Measurements from ENCODE around the gene CYBB.

Gene CYBB

DNA sequence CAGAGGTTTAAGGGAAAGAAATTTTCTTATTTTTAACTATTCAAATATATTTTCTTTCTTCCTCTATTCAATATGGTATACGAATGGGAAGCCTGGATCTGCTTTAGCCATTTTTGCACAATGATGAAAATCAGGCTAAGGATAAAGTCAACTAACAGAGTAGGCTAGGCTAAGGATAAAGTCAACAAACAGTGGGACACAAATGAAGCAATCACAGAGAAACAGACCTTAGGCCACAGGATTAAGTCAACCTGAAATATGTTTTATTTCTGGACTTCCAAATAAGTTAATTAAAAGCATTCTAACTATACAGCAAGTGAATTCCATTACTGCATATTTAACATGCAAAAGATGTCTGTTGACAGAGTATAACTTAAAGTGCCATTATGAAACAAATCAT is 50.5 kb downstream of the CYBB start:
- TF ChIP-seq, protein P1, sequence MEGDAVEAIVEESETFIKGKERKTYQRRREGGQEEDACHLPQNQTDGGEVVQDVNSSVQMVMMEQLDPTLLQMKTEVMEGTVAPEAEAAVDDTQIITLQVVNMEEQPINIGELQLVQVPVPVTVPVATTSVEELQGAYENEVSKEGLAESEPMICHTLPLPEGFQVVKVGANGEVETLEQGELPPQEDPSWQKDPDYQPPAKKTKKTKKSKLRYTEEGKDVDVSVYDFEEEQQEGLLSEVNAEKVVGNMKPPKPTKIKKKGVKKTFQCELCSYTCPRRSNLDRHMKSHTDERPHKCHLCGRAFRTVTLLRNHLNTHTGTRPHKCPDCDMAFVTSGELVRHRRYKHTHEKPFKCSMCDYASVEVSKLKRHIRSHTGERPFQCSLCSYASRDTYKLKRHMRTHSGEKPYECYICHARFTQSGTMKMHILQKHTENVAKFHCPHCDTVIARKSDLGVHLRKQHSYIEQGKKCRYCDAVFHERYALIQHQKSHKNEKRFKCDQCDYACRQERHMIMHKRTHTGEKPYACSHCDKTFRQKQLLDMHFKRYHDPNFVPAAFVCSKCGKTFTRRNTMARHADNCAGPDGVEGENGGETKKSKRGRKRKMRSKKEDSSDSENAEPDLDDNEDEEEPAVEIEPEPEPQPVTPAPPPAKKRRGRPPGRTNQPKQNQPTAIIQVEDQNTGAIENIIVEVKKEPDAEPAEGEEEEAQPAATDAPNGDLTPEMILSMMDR (conservative IDR thresholded peaks at IDR 0.05) = no peak
- no peak overlapping the region for H3K27ac ChIP-seq

DNA sequence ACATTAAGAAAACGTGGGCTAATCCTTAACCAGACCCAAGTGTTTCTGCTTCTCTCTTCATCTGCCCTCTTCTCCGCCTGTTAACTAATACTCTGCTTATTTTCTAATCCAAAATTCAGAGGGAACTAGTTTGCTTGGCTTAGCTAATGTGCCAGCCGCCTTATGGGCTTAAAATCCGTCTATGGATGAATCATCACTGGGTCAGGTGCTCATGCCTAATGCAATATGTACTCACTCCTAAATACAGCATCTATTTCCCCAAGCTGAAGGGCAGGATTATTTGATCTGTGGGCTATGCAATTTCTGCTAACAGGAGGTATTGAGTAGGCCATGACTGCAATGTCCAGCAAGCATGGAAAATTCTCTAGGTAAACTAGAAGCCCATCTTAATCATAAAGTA is 55.1 kb downstream of the CYBB start:
- TF ChIP-seq, protein P1 (conservative IDR thresholded peaks at IDR 0.05) = no peak
- H3K27ac ChIP-seq = no peak overlapping the region

DNA sequence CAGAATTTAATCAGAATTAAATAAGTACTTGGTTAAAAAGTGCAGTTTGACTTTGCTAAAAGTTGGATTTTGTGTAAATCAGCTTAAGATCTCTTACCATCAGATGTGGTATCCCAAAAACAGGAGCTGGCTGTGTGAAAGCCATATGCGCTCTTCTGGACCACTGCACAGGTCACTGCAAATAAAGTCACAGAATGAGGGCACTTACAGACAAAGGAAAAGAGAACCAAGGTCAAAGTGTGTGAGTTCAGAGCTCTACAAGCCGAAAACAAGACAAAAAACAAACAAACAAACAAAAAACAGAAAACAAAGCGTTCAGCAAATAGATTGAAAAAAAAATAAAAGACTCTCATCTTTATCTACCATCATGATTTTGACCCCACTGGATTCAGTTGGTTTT is 61.1 kb downstream of the CYBB start:
- no peak overlapping the region for H3K27ac ChIP-seq
- TF ChIP-seq, protein P1 (conservative IDR thresholded peaks at IDR 0.05) = no peak

DNA sequence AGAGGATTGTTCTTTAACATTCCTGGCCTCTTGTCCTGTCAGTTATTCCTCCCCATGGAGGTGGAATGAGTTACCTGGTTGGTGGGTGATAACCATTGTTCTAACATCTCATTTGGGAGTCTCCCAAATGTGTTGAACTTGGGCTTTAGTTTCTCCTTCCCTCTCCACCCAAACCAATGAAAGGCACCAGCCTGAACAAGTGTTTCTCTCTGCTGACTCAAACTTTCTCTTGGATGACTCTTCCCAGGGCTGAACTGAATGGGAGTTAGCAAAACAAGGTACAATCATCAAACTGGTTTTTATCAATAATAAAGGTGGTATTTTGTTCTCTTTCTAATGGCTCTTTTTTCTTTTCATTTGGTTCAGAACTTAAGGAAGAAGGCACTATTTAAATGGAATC is 64.8 kb downstream of the CYBB start:
- TF ChIP-seq, protein P1 (conservative IDR thresholded peaks at IDR 0.05) = no peak
- H3K27ac ChIP-seq = no peak overlapping the region

DNA sequence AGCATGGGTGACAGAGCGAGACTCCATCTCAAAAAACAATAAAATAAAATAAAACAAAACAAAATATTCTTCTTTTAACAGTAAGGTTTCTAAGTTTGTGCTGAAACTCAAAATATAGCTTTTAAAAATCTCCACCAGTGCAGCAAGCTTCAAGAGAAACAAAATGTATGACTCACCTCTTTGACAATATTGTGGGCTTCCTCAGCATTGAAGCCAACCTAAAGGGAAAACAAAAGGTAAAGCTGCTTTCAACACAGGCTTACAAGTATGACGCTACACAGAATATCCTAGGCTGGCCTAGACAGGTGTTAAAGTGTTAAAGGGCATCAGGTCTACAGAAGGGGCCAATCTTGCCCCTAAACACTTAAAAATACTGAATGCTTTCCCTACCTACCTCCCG is 66.3 kb downstream of the CYBB start:
- TF ChIP-seq, protein P1 (conservative IDR thresholded peaks at IDR 0.05) = no peak
- H3K27ac ChIP-seq = no peak overlapping the region

DNA sequence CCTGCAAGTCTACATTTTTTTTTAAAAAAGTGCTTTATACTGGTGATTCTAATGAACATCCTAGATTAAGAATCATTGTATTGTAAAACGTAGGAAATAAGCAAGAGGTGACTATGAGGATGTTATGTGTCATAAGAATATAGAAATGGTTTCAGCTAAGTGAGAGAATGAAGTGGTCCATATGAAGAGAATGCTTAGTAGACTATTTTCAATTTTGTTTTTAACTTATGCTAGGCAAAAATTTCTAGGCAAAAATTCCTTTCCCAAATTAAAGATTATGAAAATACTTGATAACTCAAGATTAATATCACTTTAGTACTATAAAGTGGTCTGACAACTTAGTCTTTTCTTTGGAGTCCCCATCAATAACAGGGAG is 66.7 kb downstream of the CYBB start:
- peak overlapping the region; percentile 69 for H3K27ac ChIP-seq
- TF ChIP-seq, protein P1 (conservative IDR thresholded peaks at IDR 0.05) = no peak

DNA sequence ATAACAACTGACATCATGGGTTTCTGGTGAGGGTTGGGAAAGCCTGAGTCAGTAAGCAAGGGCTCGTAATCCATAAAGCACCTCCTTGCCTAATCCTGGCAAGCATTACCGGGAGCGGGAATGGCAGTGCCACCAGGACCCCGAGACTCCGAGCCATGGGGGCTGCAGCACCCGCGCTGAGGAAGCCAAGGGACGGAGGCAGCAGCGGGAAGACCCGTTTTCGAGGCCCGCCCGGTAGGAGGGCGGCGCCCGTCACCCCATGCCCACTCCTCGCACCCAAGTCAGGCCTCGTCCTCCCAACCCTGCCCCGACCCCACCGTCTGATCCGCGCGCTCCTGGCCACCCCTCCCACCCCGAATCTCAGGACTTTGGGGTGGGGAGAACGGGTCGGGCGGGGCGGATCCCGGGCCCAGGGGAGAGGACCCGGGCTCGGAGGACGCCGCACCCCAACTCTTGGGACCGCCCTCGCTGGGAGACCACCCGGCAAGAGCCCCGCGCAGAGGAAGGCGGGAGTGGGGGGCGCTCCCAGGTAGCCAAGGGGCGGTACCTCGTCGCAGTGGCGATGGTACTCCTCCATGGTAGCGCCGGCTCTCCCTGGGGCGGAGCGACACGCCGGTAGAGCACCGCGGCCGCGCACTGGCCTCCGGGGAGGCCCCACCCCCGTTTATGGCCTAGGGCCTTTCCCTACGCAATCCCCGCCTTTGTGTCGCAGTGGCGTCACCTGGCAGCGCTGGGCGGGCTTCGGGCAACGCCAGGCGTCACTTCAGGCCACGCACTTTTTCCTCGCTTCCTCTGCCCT is 67.3 kb downstream of the CYBB start, which contains the start of gene DYNLT3:
Gene DYNLT3, minus strand, starts transcription at position 638 of the 799 bp plus-strand sequence. Its CDS starts 61 bp downstream, at position 577.
- peak within 1 kb of the TSS; percentile 69 for H3K27ac ChIP-seq
- TF ChIP-seq, protein P1 (conservative IDR thresholded peaks at IDR 0.05) = no peak

Data from VCaP (cell line).